Cardiac muscle cell (in vitro differentiated cells and primary cell): ENCODE measurements around the gene STXBP5. TPM values are rescaled to one million over a fixed set of nuclear protein-coding genes. Genes with fewer than 3 reads are reported as not detected.

Experiments used
- DNase-seq, 2 donors: peaks; one replicate each; pipeline versions ENCODE4 v3.0.0 to v3.0.0-alpha.2; 2010 to 2017; ENCODE audit warnings: low read depth in 1 of 2, low spot score in 1 of 2
- H3K27ac ChIP-seq: fragments of 200-600 bp; sonication (generic); 2 replicates; pipeline ENCODE4 v1.5.1; 2016
- H3K27me3 ChIP-seq: fragments of 200-600 bp; sonication (generic); 2 replicates; pipeline ENCODE4 v1.6.0; 2016; ENCODE audit warnings: control low read depth
- H3K36me3 ChIP-seq: fragments of 200-600 bp; sonication (generic); 2 replicates; pipeline ENCODE4 v1.5.1; 2016; ENCODE audit warnings: control low read depth
- H3K4me1 ChIP-seq: fragments of 200-600 bp; sonication (generic); 2 replicates; pipeline ENCODE4 v1.8.1; 2017; ENCODE audit warnings: low read depth, mild to moderate bottlenecking, mixed run types
- H3K4me3 ChIP-seq: fragments of 200-600 bp; sonication (generic); 2 replicates; pipeline ENCODE4 v1.5.1; 2016; ENCODE audit warnings: mild to moderate bottlenecking
- H3K9me3 ChIP-seq: fragments of 200-600 bp; sonication (generic); 2 replicates; pipeline ENCODE4 v1.5.1; 2017; ENCODE audit warnings: low read depth, mild to moderate bottlenecking, control low read depth
- polyA plus RNA-seq: library from polyadenylated mRNA; unstranded; fragments of >200 nt; fragmentation: Nextera tagmentation; extraction: Ambion mirVana; gene quantifications from 2 replicates; pipeline ENCODE4 v1.2.1, GENCODE V29; 2016
- total RNA-seq: library from RNA; depleted of rRNA; stranded (reverse); fragments of >200 nt; gene quantifications from 2 replicates; pipeline ENCODE4 v1.2.3, GENCODE V29; 2016
- TF ChIP-seq, protein P1 (sequence below): IDR thresholded peaks from 2 replicates; pipeline ENCODE4 v1.5.1; 2012; ENCODE audit warnings: low read depth, mild to moderate bottlenecking, low read length

Gene STXBP5
- total and polyA plus RNA-seq, 2 experiments from 2014 or later = 2.9 to 5.3 TPM

DNA sequence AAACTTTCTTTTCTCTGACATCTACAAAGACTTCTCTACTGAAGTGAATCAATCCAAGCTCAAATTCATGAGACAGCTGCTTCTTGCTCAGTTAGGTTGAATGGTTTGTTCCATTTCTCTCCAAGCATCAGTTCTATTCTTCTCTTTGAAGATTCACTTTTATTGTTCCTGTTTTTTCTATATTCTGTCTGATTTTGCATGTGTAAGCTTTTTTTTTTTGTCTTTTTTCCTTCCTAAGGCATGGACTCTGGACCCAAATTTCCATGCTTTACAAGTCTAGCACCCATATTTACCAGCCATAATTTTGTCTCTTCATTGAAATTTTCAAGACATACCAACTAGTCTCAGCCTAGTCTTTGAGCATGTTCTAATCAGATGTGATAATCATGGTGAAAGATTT lies 25.9 kb upstream of the STXBP5 start:
- no peaks in the 10 kb centered on the region for H3K27me3 ChIP-seq
- H3K9me3 ChIP-seq = no peaks in the 10 kb centered on the region
- H3K4me3 ChIP-seq = no peak overlapping the region
- H3K4me1 ChIP-seq = no peaks in the 10 kb centered on the region
- H3K27ac ChIP-seq = no peak overlapping the region
- TF ChIP-seq, protein P1, sequence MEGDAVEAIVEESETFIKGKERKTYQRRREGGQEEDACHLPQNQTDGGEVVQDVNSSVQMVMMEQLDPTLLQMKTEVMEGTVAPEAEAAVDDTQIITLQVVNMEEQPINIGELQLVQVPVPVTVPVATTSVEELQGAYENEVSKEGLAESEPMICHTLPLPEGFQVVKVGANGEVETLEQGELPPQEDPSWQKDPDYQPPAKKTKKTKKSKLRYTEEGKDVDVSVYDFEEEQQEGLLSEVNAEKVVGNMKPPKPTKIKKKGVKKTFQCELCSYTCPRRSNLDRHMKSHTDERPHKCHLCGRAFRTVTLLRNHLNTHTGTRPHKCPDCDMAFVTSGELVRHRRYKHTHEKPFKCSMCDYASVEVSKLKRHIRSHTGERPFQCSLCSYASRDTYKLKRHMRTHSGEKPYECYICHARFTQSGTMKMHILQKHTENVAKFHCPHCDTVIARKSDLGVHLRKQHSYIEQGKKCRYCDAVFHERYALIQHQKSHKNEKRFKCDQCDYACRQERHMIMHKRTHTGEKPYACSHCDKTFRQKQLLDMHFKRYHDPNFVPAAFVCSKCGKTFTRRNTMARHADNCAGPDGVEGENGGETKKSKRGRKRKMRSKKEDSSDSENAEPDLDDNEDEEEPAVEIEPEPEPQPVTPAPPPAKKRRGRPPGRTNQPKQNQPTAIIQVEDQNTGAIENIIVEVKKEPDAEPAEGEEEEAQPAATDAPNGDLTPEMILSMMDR = no peak
- H3K36me3 ChIP-seq = no peaks in the 10 kb centered on the region
- DNase-seq = no peak

DNA sequence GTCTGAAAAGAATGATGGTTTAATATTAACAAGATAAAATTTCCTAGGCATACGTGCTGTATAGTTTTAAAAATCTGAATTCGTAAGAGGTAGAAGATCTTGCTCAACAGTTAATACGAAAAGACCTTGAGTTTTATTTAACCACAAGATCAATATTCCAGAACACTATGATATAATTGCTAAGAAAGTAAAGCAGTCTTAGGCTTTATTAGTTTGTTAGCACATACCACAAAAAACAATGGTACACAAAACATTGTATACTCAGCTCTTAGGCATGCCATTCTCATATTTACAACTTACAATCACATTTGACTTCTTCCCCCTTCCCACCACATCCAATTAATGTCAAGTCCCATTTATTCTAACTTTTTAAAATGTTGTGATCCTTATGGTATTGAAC lies 24.4 kb upstream of the STXBP5 start:
- TF ChIP-seq, protein P1 = no peak

DNA sequence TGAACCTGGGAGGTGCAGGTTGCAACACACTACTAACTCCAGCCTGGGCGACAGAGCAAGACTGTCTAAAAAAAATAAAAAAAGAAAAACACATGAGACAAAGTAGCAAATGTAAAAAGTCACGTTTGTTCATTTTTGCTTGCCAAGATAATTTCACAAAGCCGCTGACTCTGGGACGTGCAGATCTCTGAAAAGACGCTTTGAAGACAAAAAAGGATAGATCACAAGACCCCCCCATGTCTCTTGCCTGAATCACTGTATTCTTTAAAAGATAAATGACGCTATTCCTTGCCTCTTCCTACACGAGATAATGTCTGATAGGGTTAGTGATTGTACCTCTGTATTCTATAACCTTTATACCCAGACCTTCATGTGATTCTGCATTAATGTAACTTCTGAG lies 23.3 kb upstream of the STXBP5 start:
- no peak overlapping the region for H3K4me3 ChIP-seq
- H3K27me3 ChIP-seq = no peaks in the 10 kb centered on the region
- TF ChIP-seq, protein P1 = no peak
- no peak overlapping the region for H3K27ac ChIP-seq
- H3K9me3 ChIP-seq = no peaks in the 10 kb centered on the region
- DNase-seq = no peak
- H3K36me3 ChIP-seq = no peaks in the 10 kb centered on the region
- H3K4me1 ChIP-seq = no peaks in the 10 kb centered on the region

More for the DNA sequence above, 24.4 kb upstream of the STXBP5 start:
- H3K27me3 ChIP-seq = no peaks in the 10 kb centered on the region
- H3K36me3 ChIP-seq = no peaks in the 10 kb centered on the region
- no peaks in the 10 kb centered on the region for H3K9me3 ChIP-seq
- DNase-seq = no peak
- H3K4me1 ChIP-seq = no peaks in the 10 kb centered on the region
- no peak overlapping the region for H3K27ac ChIP-seq
- H3K4me3 ChIP-seq = no peak overlapping the region

DNA sequence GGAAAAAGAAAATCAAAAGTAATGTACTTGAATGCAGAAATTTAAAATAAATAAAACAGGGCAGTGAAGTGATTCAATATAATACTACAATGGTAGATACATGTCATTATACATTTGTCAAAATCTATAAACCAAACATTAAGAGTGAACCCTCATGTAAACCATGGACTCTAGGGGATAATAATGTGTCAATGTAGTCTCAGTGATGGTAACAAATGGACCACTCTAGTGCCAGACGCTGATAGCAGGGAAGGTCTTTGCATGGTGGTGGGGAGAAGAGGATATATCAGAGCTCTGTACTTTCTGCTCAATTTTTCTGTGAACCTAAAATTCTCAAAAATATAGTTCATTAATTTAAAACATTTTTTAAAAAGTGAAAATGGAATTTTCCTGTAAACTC lies 19.8 kb upstream of the STXBP5 start:
- Histone ChIP-seq H3K4me1 (no peaks in the 10 kb centered on the region), H3K36me3 (no peaks in the 10 kb centered on the region), H3K27me3 (no peaks in the 10 kb centered on the region), H3K9me3 (no peaks in the 10 kb centered on the region), H3K4me3 (no peak overlapping the region), H3K27ac (no peak overlapping the region)
- no peak for DNase-seq
- TF ChIP-seq, protein P1 = no peak

DNA sequence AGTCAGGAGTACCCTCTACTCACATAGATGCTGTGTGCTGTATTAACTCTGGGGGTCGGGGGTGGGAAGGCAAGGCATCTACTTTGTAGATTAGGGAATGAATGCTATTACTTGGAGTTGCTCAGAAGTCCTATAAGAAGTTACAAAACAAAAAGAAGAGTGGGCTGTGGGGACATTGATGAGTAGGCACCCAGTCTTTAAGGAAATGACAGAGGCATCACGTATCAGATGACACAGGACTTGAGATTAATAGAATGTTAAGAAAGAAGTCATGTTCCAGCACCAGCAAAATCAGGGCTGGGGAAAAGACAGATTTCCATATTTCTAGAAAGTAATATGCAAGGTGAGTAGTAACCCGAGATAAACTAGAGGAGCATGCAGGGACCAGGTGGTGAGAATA lies 19.0 kb upstream of the STXBP5 start:
- no peaks in the 10 kb centered on the region for H3K4me1 ChIP-seq
- H3K9me3 ChIP-seq = no peaks in the 10 kb centered on the region
- DNase-seq = no peak
- no peaks in the 10 kb centered on the region for H3K27me3 ChIP-seq
- H3K36me3 ChIP-seq = no peaks in the 10 kb centered on the region
- no peak overlapping the region for H3K4me3 ChIP-seq
- H3K27ac ChIP-seq = no peak overlapping the region
- TF ChIP-seq, protein P1 = no peak

DNA sequence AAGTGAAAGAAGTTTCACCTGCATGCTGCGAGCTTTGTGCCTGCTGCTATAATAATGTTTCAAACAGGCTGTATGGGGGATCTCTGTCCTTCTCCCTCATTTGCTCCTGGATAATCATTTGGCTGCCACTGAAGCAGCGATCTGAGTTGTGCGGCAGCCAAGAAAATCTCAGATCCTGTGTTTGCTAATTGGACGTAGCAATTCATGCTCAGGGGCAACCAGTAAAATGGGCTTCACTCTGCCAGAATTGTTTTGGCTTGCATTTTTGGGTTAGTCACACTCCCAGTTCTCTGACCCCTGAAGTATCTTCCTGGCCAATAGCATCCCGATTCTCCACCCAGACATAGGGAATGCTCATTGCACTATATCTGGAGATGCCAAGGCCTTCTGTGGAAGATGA lies 13.7 kb upstream of the STXBP5 start:
- Histone ChIP-seq H3K9me3 (no peaks in the 10 kb centered on the region), H3K4me1 (no peaks in the 10 kb centered on the region), H3K27me3 (peaks cover 4% of the 10 kb centered on the region), H3K27ac (no peak overlapping the region), H3K4me3 (no peak overlapping the region), H3K36me3 (no peaks in the 10 kb centered on the region)
- TF ChIP-seq, protein P1 = no peak
- DNase-seq = no peak
